ENCODE results near the gene FAM3D. TPM values are rescaled to one million over a fixed set of nuclear protein-coding genes. Genes with fewer than 3 reads are reported as not detected.

The FAM3D gene
- total RNA-seq, 1 donor from 2014 or later: 0.11 TPM

GRCh38 chr3:58622436-58622835 is 44.1 kb downstream of the FAM3D start:
- Histone ChIP-seq H3K27me3 (no peaks in the 10 kb centered on the region), H4K20me1 (ENCODE audit: low read depth) (no peaks in the 10 kb centered on the region), H2AFZ (replicated peaks) (no peak overlapping the region), H3K36me3 (no peaks in the 10 kb centered on the region), H3K9me3 (ENCODE audit: low read depth) (no peaks in the 10 kb centered on the region), H3K27ac (no peak overlapping the region), H3K79me2 (ENCODE audit: low read depth) (no peaks in the 10 kb centered on the region), H3K4me2 (no peak overlapping the region), H3K4me1 (peaks cover 40% of the 10 kb centered on the region), H3K4me3 (no peak overlapping the region), H3K9ac (no peak overlapping the region), H3F3A (ENCODE audit: low read depth) (peaks cover 9% of the 10 kb centered on the region)
- no peak for TF ChIP-seq CTCF (IDR thresholded peaks at IDR 0.05)
- TF ChIP-seq EZH2phosphoT487 (IDR thresholded peaks at IDR 0.05): no peak
- no peak for TF ChIP-seq EZH2 (IDR thresholded peaks at IDR 0.05)
- H3K27me3 Mint-ChIP-seq (ENCODE audit: insufficient read depth, low read depth): peaks cover 8% of the 10 kb centered on the region
- DNase-seq (ENCODE audit: low spot score): no peak
- no peaks in the 10 kb centered on the region for H3K36me3 Mint-ChIP-seq
- no peaks in the 10 kb centered on the region for H3K9me3 Mint-ChIP-seq
- H3K27ac Mint-ChIP-seq: no peak overlapping the region
- no peak overlapping the region for H3K4me3 Mint-ChIP-seq
- peaks cover 68% of the 10 kb centered on the region for H3K4me1 Mint-ChIP-seq

GRCh38 chr3:58621086-58621830 is 45.3 kb downstream of the FAM3D start:
- DNase-seq (ENCODE audit: low spot score): no peak
- H3K79me2 ChIP-seq (ENCODE audit: low read depth): no peaks in the 10 kb centered on the region
- H3K9me3 Mint-ChIP-seq: no peaks in the 10 kb centered on the region
- H3K27ac ChIP-seq: no peak overlapping the region
- no peaks in the 10 kb centered on the region for H4K20me1 ChIP-seq (ENCODE audit: low read depth)
- no peaks in the 10 kb centered on the region for H3K36me3 ChIP-seq
- peaks cover 10% of the 10 kb centered on the region for H3K27me3 Mint-ChIP-seq (ENCODE audit: insufficient read depth, low read depth)
- H3K4me3 ChIP-seq: no peak overlapping the region
- no peak overlapping the region for H3K4me2 ChIP-seq
- H3K4me1 Mint-ChIP-seq: peaks cover 66% of the 10 kb centered on the region
- H3K27ac Mint-ChIP-seq: no peak overlapping the region
- H3K36me3 Mint-ChIP-seq: no peaks in the 10 kb centered on the region
- no peak overlapping the region for H3K4me3 Mint-ChIP-seq
- peaks cover 33% of the 10 kb centered on the region for H3K4me1 ChIP-seq
- TF ChIP-seq EZH2phosphoT487 (IDR thresholded peaks at IDR 0.05) (no peak), EZH2 (IDR thresholded peaks at IDR 0.05) (no peak), CTCF (IDR thresholded peaks at IDR 0.05) (no peak)
- H3F3A ChIP-seq (ENCODE audit: low read depth): peaks cover 14% of the 10 kb centered on the region
- H3K9ac ChIP-seq: no peak overlapping the region
- no peak overlapping the region for H2AFZ ChIP-seq (replicated peaks)
- no peaks in the 10 kb centered on the region for H3K27me3 ChIP-seq
- no peaks in the 10 kb centered on the region for H3K9me3 ChIP-seq (ENCODE audit: low read depth)

GRCh38 chr3:58620421-58620820 is 46.2 kb downstream of the FAM3D start:
- Histone ChIP-seq H3K79me2 (ENCODE audit: low read depth) (no peaks in the 10 kb centered on the region), H3K9ac (no peak overlapping the region), H3K4me1 (peaks cover 24% of the 10 kb centered on the region), H3F3A (ENCODE audit: low read depth) (peaks cover 14% of the 10 kb centered on the region), H3K9me3 (ENCODE audit: low read depth) (no peaks in the 10 kb centered on the region), H2AFZ (replicated peaks) (no peak overlapping the region), H3K4me2 (no peak overlapping the region), H3K27ac (no peak overlapping the region), H3K36me3 (no peaks in the 10 kb centered on the region), H4K20me1 (ENCODE audit: low read depth) (no peaks in the 10 kb centered on the region), H3K27me3 (no peaks in the 10 kb centered on the region), H3K4me3 (no peak overlapping the region)
- DNase-seq (ENCODE audit: low spot score): no peak
- H3K36me3 Mint-ChIP-seq: no peaks in the 10 kb centered on the region
- H3K4me1 Mint-ChIP-seq: peaks cover 57% of the 10 kb centered on the region
- H3K27me3 Mint-ChIP-seq (ENCODE audit: insufficient read depth, low read depth): peaks cover 10% of the 10 kb centered on the region
- no peak overlapping the region for H3K27ac Mint-ChIP-seq
- TF ChIP-seq EZH2phosphoT487 (IDR thresholded peaks at IDR 0.05): no peak
- no peak for TF ChIP-seq EZH2 (IDR thresholded peaks at IDR 0.05)
- TF ChIP-seq CTCF (IDR thresholded peaks at IDR 0.05): no peak
- H3K4me3 Mint-ChIP-seq: no peak overlapping the region
- H3K9me3 Mint-ChIP-seq: no peaks in the 10 kb centered on the region
